ENCODE results near the gene PGA4.
"Not testable (repeated sequence)": the region's sequence is repeated elsewhere in the genome, so short reads cannot be mapped to it uniquely, and the experiment has no call there.

The PGA4 gene

DNA sequence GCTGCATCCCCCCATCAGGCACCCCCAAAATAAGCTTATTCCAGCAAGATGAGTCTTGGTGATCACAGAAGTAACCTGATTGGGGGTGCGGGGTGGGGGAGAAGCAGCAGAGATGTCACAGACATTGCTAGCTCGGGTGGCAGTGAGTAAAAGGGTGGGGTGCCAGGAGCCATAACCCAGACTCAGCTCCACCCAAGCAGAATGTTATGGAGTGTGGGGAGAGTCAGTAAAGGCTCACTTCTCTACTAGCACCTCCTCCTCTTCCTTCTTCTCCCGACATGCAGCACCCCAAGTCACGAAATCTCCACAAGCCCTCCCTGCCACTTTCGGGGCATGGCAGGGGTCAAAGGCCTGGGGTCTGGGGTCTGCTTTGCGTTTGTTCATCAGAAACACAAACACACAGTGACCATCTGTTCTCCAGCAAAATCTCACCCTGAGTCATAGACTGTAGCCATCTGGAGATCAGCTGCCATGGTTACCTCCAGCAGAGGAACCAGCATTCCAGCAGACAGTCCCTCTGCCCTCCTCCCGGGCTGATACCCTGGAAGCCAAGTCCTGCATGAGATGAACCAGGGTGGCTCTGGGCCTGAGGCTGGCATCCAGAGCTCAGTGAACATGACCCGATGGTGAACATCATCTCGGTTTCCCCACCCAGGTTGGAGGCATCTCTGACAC, 14.4 kb upstream of the PGA4 start:
- not testable (repeated sequence) for DNase-seq

DNA sequence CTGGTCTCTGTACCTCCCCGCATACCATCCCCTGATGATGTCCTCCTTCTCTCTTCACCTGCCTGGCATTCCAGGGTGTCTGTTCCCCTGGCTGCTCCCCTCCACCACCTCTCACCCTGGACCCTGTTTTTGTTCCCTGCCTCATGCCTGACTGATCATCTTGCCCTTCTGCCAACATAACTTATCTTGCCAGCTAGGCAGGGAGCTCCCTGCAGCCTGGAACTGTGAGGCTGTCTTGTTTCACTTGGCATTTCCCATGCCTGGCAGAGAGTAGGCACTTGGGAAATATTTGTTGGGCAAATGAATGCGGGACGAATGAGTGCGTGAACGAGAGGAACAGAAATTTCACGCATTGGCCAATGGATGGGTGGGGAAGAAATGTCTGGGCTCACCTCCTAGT, 11.5 kb upstream of the PGA4 start:
- DNase-seq, result not testable (repeated sequence)

DNA sequence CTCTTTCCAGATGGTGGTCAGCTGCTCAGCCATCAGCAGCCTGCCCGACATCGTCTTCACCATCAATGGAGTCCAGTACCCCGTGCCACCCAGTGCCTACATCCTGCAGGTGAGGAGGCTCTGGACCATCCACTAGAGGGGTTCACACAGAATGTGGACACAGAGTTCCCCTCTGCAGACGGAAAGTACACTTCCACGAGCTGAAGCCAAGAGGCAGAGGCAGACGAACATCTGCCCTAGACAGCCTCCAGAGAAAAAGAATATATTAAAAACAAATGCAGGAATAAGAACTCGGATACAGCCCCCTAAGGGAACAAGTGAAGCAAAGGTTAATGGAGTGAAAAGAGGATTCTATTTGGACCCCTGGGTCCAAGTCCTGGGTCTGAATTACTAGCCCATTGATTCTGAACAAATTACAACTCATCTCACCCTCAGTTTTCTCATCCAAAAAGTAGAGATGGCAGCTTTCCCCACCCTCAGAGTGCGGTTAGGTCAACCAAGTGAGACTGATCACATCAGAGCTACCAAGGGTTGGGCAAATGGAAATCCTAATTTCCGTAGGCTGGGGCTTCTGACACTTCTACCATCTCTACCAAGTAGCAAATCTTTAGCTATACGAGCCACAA, 10.7 kb upstream of the PGA4 start:
- not testable (repeated sequence) for DNase-seq

DNA sequence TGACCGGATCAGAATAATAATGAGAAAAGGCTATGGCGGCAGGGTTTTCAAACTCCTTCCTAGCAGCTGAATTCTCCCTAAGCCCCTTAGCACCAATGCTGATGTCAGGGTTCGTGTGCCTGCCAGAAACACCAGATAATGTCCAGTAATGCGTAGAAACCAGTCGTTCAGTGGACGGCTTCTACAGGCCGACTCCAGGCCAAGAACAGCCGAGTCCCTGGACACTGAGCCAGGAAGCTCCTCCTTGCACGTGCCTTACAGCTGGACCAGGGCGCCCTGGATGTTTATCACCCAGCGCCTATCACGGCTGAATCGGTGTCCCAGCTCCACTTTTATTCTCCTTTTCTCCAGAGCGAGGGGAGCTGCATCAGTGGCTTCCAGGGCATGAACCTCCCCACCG, 9.9 kb upstream of the PGA4 start:
- not testable (repeated sequence) for DNase-seq

DNA sequence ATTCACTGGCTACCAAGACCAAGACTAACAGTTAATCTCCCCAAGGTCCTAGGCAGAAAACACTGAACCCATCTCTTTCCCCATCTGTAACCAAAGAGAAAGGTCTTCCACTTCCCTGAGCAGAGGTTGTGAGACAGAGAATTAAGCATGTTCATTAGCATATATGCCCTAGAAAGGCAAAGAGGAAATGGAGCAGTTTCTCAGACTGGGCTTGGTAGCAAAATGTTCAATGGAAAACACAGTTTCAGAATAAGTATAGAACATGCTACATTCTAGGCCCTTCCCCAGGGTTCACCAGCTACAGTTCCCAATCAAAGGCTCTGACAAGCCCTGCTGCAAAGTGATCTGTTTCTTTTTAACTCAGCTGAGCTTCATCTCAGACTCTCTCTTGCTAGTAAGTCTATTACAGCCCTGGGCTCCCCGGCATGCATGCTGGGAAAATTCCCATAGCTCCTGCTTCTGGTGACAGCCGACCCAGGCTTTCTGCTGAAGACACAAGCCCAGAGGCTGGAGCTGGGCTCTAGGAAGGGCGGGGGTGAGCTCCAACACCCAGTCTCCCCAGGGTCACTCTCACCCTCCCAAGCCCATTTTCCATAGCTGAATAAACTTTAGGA, 8.3 kb upstream of the PGA4 start:
- not testable (repeated sequence) for DNase-seq

DNA sequence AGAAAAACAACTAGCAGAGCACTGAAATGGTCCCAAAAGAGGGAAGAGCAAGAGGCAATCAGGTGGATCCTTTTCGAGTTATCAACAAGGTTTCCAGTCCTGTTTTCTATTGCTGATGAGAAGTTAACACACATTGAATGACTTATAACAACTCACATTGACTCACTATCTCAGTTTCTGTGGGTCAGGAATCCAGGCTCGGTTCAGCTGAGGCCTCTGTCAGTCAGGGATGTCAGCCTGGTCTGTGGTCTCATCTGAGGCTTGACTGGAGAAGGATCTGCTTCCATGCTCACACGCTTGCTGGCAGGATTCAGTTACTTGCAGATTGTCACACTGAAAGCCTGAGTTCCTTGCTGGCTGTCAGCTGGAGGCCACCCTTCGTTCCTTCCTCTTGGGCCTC, 3.8 kb upstream of the PGA4 start:
- not testable (repeated sequence) for DNase-seq

DNA sequence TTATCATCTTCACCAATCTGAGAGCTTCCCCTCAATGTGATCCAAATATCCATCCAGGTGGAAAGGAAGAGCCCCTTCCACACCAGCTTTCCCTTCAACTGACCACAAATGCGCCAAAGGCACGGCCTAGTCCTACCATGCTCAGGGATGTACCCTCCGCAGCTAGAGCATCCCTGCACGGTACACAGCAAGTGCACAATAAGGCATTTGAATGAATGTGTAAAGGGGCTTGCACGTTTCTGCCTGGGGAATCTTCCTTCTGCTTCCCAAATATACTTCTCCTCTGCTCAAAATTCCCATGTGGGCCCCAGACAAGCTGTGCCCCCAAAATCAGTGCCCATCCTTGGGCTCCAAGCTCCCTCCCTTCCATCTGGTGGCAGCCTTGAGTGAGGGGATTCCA, 3.1 kb upstream of the PGA4 start:
- DNase-seq, result not testable (repeated sequence)

DNA sequence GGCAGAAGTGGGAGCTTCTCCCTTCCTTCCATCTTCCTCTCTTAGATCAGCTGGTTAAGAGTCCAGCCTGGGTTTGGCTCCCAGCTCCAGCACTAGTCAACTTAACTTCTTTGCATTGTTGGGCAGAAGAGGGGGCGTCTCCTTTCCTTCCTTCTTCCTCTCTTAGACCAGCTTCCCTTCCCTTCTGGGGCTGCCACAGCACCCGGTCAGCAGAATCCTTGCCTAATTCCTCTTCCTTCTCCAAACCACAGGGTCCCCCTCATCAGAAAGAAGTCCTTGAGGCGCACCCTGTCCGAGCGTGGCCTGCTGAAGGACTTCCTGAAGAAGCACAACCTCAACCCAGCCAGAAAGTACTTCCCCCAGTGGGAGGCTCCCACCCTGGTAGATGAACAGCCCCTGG, 545 bp downstream of the PGA4 start:
- DNase-seq, result not testable (repeated sequence)

DNA sequence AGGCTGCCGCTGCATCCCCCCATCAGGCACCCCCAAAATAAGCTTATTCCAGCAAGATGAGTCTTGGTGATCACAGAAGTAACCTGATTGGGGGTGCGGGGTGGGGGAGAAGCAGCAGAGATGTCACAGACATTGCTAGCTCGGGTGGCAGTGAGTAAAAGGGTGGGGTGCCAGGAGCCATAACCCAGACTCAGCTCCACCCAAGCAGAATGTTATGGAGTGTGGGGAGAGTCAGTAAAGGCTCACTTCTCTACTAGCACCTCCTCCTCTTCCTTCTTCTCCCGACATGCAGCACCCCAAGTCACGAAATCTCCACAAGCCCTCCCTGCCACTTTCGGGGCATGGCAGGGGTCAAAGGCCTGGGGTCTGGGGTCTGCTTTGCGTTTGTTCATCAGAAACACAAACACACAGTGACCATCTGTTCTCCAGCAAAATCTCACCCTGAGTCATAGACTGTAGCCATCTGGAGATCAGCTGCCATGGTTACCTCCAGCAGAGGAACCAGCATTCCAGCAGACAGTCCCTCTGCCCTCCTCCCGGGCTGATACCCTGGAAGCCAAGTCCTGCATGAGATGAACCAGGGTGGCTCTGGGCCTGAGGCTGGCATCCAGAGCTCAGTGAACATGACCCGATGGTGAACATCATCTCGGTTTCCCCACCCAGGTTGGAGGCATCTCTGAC, 4.5 kb downstream of the PGA4 start:
- not testable (repeated sequence) for DNase-seq

DNA sequence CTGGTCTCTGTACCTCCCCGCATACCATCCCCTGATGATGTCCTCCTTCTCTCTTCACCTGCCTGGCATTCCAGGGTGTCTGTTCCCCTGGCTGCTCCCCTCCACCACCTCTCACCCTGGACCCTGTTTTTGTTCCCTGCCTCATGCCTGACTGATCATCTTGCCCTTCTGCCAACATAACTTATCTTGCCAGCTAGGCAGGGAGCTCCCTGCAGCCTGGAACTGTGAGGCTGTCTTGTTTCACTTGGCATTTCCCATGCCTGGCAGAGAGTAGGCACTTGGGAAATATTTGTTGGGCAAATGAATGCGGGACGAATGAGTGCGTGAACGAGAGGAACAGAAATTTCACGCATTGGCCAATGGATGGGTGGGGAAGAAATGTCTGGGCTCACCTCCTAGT, 7.3 kb downstream of the PGA4 start:
- not testable (repeated sequence) for DNase-seq

DNA sequence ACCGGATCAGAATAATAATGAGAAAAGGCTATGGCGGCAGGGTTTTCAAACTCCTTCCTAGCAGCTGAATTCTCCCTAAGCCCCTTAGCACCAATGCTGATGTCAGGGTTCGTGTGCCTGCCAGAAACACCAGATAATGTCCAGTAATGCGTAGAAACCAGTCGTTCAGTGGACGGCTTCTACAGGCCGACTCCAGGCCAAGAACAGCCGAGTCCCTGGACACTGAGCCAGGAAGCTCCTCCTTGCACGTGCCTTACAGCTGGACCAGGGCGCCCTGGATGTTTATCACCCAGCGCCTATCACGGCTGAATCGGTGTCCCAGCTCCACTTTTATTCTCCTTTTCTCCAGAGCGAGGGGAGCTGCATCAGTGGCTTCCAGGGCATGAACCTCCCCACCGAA, 8.9 kb downstream of the PGA4 start:
- not testable (repeated sequence) for DNase-seq

DNA sequence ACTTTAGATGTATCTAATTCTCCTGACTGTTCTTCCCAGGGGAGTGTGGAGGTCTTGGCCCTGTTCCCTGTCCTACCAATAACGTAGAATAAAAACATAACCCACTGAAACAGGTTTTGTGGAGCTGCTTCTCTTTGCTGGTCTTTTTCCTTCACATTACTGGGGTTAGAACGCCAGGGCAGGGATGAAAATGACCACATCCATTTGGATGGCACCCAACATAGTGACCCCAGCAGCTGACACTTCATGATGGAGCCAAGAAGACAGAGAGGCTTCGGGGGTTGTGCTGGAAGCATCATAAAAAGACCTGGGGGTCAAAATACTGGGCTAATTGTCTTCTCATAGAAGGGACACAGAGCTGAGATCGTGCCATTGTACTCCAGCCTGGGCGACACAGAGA, 9.4 kb downstream of the PGA4 start:
- not testable (repeated sequence) for DNase-seq

DNA sequence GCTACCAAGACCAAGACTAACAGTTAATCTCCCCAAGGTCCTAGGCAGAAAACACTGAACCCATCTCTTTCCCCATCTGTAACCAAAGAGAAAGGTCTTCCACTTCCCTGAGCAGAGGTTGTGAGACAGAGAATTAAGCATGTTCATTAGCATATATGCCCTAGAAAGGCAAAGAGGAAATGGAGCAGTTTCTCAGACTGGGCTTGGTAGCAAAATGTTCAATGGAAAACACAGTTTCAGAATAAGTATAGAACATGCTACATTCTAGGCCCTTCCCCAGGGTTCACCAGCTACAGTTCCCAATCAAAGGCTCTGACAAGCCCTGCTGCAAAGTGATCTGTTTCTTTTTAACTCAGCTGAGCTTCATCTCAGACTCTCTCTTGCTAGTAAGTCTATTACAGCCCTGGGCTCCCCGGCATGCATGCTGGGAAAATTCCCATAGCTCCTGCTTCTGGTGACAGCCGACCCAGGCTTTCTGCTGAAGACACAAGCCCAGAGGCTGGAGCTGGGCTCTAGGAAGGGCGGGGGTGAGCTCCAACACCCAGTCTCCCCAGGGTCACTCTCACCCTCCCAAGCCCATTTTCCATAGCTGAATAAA, 10.5 kb downstream of the PGA4 start:
- not testable (repeated sequence) for DNase-seq

DNA sequence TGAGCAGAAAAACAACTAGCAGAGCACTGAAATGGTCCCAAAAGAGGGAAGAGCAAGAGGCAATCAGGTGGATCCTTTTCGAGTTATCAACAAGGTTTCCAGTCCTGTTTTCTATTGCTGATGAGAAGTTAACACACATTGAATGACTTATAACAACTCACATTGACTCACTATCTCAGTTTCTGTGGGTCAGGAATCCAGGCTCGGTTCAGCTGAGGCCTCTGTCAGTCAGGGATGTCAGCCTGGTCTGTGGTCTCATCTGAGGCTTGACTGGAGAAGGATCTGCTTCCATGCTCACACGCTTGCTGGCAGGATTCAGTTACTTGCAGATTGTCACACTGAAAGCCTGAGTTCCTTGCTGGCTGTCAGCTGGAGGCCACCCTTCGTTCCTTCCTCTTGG, 15.0 kb downstream of the PGA4 start:
- not testable (repeated sequence) for DNase-seq

DNA sequence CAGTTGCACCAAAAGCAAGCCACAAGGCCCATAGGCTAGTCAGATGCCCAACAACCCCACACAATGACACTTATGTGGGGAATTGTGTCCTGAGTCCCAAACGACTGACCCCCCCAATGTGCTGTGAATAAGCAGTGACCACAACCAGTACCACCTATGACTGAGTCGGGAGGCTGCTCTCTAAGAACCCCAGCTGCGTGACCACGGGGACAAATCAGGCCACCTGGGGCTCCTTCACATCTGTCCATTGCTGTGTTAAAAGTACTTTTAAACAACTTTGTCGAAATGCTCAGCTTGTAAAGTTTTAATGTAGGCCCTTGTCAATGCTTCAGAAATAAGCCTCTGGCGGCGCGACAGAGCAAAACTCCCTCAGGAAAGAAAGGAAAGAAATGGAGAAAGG, 18.1 kb downstream of the PGA4 start:
- DNase-seq, result not testable (repeated sequence)

DNA sequence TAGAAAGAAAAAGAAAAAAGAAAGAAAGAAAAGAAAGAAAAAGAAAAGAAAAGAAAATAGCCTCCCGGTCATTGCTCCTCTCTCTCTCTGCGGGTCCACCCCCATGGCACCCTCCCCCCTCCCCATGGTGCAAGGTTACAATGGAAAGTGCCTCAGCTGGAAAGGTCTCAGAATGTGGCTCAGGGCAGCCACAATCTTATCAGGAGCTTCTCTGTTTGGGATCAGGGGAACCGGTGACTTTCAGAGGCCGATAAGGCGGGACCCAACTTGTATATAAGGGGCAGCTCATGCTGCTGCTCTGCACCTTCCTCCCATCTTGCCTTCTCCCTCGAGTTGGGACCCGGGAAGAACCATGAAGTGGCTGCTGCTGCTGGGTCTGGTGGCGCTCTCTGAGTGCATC, 18.7 kb downstream of the PGA4 start, which contains the start of gene PGA5:
PGA5 (plus strand) TSS at position 301 of the 400 bp plus-strand sequence; CDS start at position 353, 52 bp downstream.
- DNase-seq, result not testable (repeated sequence)

DNA sequence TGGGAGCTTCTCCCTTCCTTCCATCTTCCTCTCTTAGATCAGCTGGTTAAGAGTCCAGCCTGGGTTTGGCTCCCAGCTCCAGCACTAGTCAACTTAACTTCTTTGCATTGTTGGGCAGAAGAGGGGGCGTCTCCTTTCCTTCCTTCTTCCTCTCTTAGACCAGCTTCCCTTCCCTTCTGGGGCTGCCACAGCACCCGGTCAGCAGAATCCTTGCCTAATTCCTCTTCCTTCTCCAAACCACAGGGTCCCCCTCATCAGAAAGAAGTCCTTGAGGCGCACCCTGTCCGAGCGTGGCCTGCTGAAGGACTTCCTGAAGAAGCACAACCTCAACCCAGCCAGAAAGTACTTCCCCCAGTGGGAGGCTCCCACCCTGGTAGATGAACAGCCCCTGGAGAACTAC, 19.4 kb downstream of the PGA4 start:
- not testable (repeated sequence) for DNase-seq

DNA sequence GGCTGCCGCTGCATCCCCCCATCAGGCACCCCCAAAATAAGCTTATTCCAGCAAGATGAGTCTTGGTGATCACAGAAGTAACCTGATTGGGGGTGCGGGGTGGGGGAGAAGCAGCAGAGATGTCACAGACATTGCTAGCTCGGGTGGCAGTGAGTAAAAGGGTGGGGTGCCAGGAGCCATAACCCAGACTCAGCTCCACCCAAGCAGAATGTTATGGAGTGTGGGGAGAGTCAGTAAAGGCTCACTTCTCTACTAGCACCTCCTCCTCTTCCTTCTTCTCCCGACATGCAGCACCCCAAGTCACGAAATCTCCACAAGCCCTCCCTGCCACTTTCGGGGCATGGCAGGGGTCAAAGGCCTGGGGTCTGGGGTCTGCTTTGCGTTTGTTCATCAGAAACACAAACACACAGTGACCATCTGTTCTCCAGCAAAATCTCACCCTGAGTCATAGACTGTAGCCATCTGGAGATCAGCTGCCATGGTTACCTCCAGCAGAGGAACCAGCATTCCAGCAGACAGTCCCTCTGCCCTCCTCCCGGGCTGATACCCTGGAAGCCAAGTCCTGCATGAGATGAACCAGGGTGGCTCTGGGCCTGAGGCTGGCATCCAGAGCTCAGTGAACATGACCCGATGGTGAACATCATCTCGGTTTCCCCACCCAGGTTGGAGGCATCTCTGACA, 23.3 kb downstream of the PGA4 start:
- DNase-seq, result not testable (repeated sequence)

DNA sequence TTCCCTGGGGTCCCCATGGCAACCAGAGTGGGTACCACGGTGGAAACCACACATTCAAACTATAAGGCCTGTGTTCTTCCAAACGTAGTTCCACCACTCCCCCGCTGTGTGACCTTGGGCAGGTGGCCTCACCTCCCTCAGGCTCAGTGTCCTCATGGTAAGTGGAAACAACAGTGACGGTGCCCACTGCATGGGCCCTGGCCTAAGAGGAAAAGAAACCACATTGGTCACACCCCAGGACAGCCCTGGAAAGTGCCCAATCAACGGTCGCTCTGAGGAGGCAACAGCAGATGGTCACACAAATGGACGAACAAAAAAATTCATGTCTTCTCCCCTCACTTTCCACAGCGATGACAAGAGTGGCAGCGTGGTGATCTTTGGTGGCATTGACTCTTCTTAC, 25.9 kb downstream of the PGA4 start:
- DNase-seq, result not testable (repeated sequence)

DNA sequence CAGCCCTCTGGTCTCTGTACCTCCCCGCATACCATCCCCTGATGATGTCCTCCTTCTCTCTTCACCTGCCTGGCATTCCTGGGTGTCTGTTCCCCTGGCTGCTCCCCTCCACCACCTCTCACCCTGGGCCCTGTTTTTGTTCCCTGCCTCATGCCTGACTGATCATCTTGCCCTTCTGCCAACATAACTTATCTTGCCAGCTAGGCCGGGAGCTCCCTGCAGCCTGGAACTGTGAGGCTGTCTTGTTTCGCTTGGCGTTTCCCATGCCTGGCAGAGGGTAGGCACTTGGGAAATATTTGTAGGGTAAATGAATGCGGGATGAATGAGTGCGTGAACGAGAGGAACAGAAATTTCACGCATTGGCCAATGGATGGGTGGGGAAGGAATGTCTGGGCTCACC, 27.1 kb downstream of the PGA4 start:
- not testable (repeated sequence) for DNase-seq

DNA sequence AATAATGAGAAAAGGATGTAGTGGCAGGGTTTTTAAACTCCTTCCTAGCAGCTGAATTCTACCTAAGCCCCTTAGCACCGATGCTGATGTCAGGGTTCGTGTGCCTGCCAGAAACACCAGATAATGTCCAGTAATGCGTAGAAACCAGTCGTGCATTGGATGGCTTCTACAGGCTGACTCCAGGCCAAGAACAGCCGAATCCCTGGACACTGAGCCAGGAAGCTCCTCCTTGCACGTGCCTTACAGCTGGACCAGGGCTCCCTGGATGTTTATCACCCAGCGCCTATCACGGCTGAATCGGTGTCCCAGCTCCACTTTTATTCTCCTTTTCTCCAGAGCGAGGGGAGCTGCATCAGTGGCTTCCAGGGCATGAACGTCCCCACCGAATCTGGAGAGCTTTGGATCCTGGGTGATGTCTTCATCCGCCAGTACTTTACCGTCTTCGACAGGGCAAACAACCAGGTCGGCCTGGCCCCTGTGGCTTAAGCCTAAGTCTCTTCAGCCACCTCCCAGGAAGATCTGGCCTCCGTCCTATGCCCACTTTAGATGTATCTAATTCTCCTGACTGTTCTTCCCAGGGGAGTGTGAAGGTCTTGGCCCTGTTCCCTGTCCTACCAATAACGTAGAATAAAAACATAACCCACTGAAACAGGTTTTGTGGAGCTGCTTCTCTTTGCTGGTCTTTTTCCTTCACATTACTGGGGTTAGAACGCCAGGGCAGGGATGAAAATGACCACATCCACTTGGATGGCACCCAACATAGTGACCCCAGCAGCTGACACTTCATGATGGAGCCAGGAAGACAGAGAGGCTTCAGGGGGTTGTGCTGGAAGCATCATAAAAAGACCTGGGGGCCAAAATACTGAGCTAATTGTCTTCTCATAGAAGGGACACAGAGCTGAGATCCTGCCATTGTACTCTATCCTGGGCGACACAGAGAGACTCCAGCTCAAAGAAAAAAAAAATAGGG, 28.9 kb downstream of the PGA4 start:
- not testable (repeated sequence) for DNase-seq

Measured in NCI-H526 treated with DMSO at 0.1 percent for 48 hours (cell line).